IMR-90 (cell line): Measurements from ENCODE around the gene TBCD. TPM values are rescaled to one million over a fixed set of nuclear protein-coding genes. Genes with fewer than 3 reads are reported as not detected.
A peak's percentile ranks its signal among the peaks of the same experiment; 100 is the strongest.

ENCODE experiments used
- ATAC-seq: fragments of 200-7000 bp; cut with Tn5 transposase; 2 replicates; pipeline ENCODE4 v1.9.1; 2020; ENCODE audit warnings: low read depth, mild to moderate bottlenecking, moderate library complexity
- BruUV-seq: library from RNA; stranded (reverse); fragments of 400-500 nt; replicated peaks from 2 replicates; lab custom pipeline; 2021; lab: Mats Ljungman, UMichigan
- CTCF ChIA-PET: fragments of 300-600 bp; formaldehyde crosslinking; extraction: SDS; loops from one replicate; lab custom pipeline; 2021; ENCODE audit warnings: antibody characterized with exemption; lab: Yijun Ruan, JAX
- POLR2A ChIA-PET: fragments of 300-600 bp; sonication (Branson Sonifier 250); formaldehyde crosslinking; loops from one replicate; lab custom pipeline; 2022; ENCODE audit warnings: antibody characterized with exemption; ENCODE audit not compliant: unreplicated experiment; lab: Charles Lee
- DNase-seq: peaks from one replicate; pipeline ENCODE4 v3.0.0; 2013
- H2AFZ ChIP-seq: replicated peaks from 2 replicates; pipeline ENCODE3; 2013; ENCODE audit warnings: low read length, mild to moderate bottlenecking; ENCODE audit not compliant: poor library complexity
- H2AK5ac ChIP-seq: 2 replicates; pipeline ENCODE4 v1.6.1; 2013; ENCODE audit warnings: low read depth, low read length, inconsistent platforms
- H2AK9ac ChIP-seq: replicated peaks from 2 replicates; pipeline ENCODE3; 2013; ENCODE audit warnings: mild to moderate bottlenecking, low read depth, low read length, moderate library complexity; ENCODE audit not compliant: poor library complexity
- H2BK120ac ChIP-seq: 2 replicates; pipeline ENCODE4 v1.6.1; 2013; ENCODE audit warnings: low read depth, low read length, inconsistent platforms
- H2BK15ac ChIP-seq: 3 replicates; pipeline ENCODE4 v1.6.1; 2013; ENCODE audit warnings: low read depth, low read length, inconsistent platforms
- H2BK20ac ChIP-seq: 2 replicates; pipeline ENCODE4 v1.6.1; 2013; ENCODE audit warnings: low read depth, mild to moderate bottlenecking, inconsistent platforms, low read length, moderate library complexity
- H2BK5ac ChIP-seq: 2 replicates; pipeline ENCODE4 v1.6.1; 2013; ENCODE audit warnings: mild to moderate bottlenecking, low read depth, low read length, inconsistent platforms; ENCODE audit not compliant: poor library complexity, severe bottlenecking
- H3K14ac ChIP-seq: replicated peaks from 2 replicates; pipeline ENCODE4 v1.6.1; 2013; ENCODE audit warnings: low read depth, low read length, inconsistent platforms
- H3K18ac ChIP-seq: 2 replicates; pipeline ENCODE4 v1.6.1; 2013; ENCODE audit warnings: low read depth, low read length, control low read depth
- H3K23ac ChIP-seq: 2 replicates; pipeline ENCODE4 v1.6.1; 2013; ENCODE audit warnings: low read depth, low read length, inconsistent platforms
- H3K27ac ChIP-seq: 2 replicates; pipeline ENCODE4 v1.5.1; 2013; ENCODE audit warnings: mild to moderate bottlenecking, control low read depth, low read length; ENCODE audit not compliant: insufficient read depth
- H3K27me3 ChIP-seq: 2 replicates; pipeline ENCODE4 v1.6.1; 2013; ENCODE audit warnings: low read length; ENCODE audit not compliant: control insufficient read depth, insufficient read depth
- H3K36me3 ChIP-seq: 2 replicates; pipeline ENCODE4 v1.6.1; 2013; ENCODE audit warnings: low read length, mixed read lengths; ENCODE audit not compliant: control insufficient read depth, insufficient read depth
- H3K4ac ChIP-seq: 2 replicates; pipeline ENCODE4 v1.6.1; 2013; ENCODE audit warnings: low read depth, low read length, inconsistent platforms
- H3K4me1 ChIP-seq: 2 replicates; pipeline ENCODE4 v1.6.1; 2013; ENCODE audit warnings: low read length, mixed read lengths; ENCODE audit not compliant: control insufficient read depth, insufficient read depth
- H3K4me2 ChIP-seq: 2 replicates; pipeline ENCODE4 v1.6.1; 2013; ENCODE audit warnings: low read depth, mild to moderate bottlenecking, control low read depth, low read length, moderate library complexity
- H3K4me3 ChIP-seq: 2 replicates; pipeline ENCODE4 v1.5.1; 2013; ENCODE audit warnings: low read depth, mild to moderate bottlenecking, control low read depth, low read length, moderate library complexity; ENCODE audit not compliant: insufficient read depth
- H3K56ac ChIP-seq: 2 replicates; pipeline ENCODE4 v1.6.1; 2013; ENCODE audit warnings: low read length, inconsistent platforms; ENCODE audit not compliant: insufficient read depth; ENCODE audit errors: extremely low read depth
- H3K79me1 ChIP-seq, 2 experiments: 2 replicates each; pipeline ENCODE4 v1.6.1; 2013; ENCODE audit warnings: low read length in 2 of 2, inconsistent platforms in 1 of 2, low read depth in 1 of 2
- H3K9ac ChIP-seq: 2 replicates; pipeline ENCODE4 v1.6.1; 2013; ENCODE audit warnings: low read depth, low read length, control low read depth
- H3K9me1 ChIP-seq: 2 replicates; pipeline ENCODE4 v1.6.1; 2013; ENCODE audit warnings: low read length, inconsistent platforms; ENCODE audit not compliant: insufficient read depth
- H3K9me3 ChIP-seq: 2 replicates; pipeline ENCODE4 v1.6.1; 2013; ENCODE audit warnings: low read length; ENCODE audit not compliant: control insufficient read depth, insufficient read depth
- H4K20me1 ChIP-seq: 2 replicates; pipeline ENCODE4 v1.6.1; 2013; ENCODE audit warnings: low read length, inconsistent platforms; ENCODE audit not compliant: insufficient read depth
- H4K5ac ChIP-seq: 2 replicates; pipeline ENCODE4 v1.6.1; 2013; ENCODE audit warnings: mild to moderate bottlenecking, low read depth, low read length, control low read depth
- H4K8ac ChIP-seq, 2 experiments: 2 replicates each; pipeline ENCODE4 v1.6.1; 2013; ENCODE audit warnings: low read depth in 2 of 2, low read length in 2 of 2, control low read depth in 1 of 2, inconsistent platforms in 1 of 2
- H4K91ac ChIP-seq: 2 replicates; pipeline ENCODE4 v1.6.1; 2013; ENCODE audit warnings: low read depth, low read length, inconsistent platforms; ENCODE audit not compliant: insufficient read depth
- CEBPB ChIP-seq: IDR thresholded peaks from 2 replicates; pipeline ENCODE4 v1.6.1; 2012; ENCODE audit warnings: low read depth, low read length, improper control_type of control experiment
- SMC3 ChIP-seq: fragments of 150-350 bp; IDR thresholded peaks from 2 replicates; pipeline ENCODE4 v1.6.1; 2016; ENCODE audit warnings: low read depth, mild to moderate bottlenecking, antibody characterized with exemption, low read length, moderate library complexity
- WGBS, 2 experiments: methylation state at CpG; one replicate each; pipeline versions ENCODE4 v1.1.5 to v1.1.7; 2013; ENCODE audit warnings: missing lambda C conversion rate in 2 of 2; ENCODE audit not compliant: insufficient read length in 1 of 2; ENCODE audit errors: extremely low coverage in 2 of 2; 5-methylcytosine and 5-hydroxymethylcytosine counted together
- dilution Hi-C: fragments of 300-500 bp; cut with HindIII; formaldehyde crosslinking; loops from one replicate; pipeline ENCODE4 v1.14.3; 2018; ENCODE audit warnings: low sequenced_read_pairs; ENCODE audit not compliant: unreplicated experiment
- in situ Hi-C: fragments of 300-500 bp; cut with MboI; formaldehyde crosslinking; loops from 3 replicates; pipeline ENCODE4 v1.14.3; 2019; ENCODE audit warnings: low sequenced_read_pairs, inconsistent platforms, mixed read lengths
- intact Hi-C: fragments of 100-400 bp; cut with micrococcal nuclease; formaldehyde crosslinking; loops from 2 replicates; pipeline ENCODE4 v1.10.0; 2022
- polyA plus RNA-seq, 3 experiments: library from polyadenylated mRNA; depleted of rRNA; stranded (reverse); fragments of >200 nt; gene quantifications; 2 replicates each; pipeline ENCODE4 v1.2.3, GENCODE V29; 2012; ENCODE audit warnings: low replicate concordance in 1 of 3
- total RNA-seq: library from RNA; depleted of rRNA; stranded (reverse); fragments of >200 nt; gene quantifications from 2 replicates; pipeline ENCODE4 v1.2.3, GENCODE V29; 2012
- TF ChIP-seq, protein P1 (sequence below): fragments of 150-350 bp; IDR thresholded peaks from 2 replicates; pipeline ENCODE4 v1.6.1; 2016; ENCODE audit warnings: low read depth, mild to moderate bottlenecking, low read length, moderate library complexity, borderline replicate concordance

The TBCD gene
- total and polyA plus RNA-seq, 2 of the 4 experiments (the other 2 are of a cell fraction) = 21.9 to 54.5 TPM

- no peaks in the 10 kb centered on the region for H3K27me3 ChIP-seq
- H4K8ac ChIP-seq = no peak overlapping the region
- H2BK5ac ChIP-seq = no peak overlapping the region
- H3K14ac ChIP-seq = no peak overlapping the region
- 82% methylated on average over 7 of the region's 18 CpGs; no CpG with 5 or more reads in 1 of the 2 experiments for WGBS, 2 experiments
- H3K27ac ChIP-seq = no peak overlapping the region
- no peak overlapping the region for H2BK15ac ChIP-seq
- no TSS peak for BruUV-seq
- no peak overlapping the region for H3K4ac ChIP-seq
- H3K18ac ChIP-seq = no peak overlapping the region
- no peak for ATAC-seq
- no peak overlapping the region for H2BK20ac ChIP-seq
- no peak overlapping the region for H3K56ac ChIP-seq
- intact Hi-C loops (no loop called here), dilution Hi-C loops (no loop called here), in situ Hi-C loops (no loop called here)
- no peak for TF ChIP-seq SMC3
- TF ChIP-seq CEBPB = no peak
- TF ChIP-seq, protein P1, sequence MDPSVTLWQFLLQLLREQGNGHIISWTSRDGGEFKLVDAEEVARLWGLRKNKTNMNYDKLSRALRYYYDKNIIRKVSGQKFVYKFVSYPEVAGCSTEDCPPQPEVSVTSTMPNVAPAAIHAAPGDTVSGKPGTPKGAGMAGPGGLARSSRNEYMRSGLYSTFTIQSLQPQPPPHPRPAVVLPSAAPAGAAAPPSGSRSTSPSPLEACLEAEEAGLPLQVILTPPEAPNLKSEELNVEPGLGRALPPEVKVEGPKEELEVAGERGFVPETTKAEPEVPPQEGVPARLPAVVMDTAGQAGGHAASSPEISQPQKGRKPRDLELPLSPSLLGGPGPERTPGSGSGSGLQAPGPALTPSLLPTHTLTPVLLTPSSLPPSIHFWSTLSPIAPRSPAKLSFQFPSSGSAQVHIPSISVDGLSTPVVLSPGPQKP = no peak
- no peak overlapping the region for H2BK120ac ChIP-seq
- H4K20me1 ChIP-seq = no peaks in the 10 kb centered on the region
- no peak overlapping the region for H4K91ac ChIP-seq
- H3K23ac ChIP-seq = no peak overlapping the region
- no peak overlapping the region for H4K5ac ChIP-seq
- H3K4me2 ChIP-seq = no peak overlapping the region
- peaks cover 47% of the 10 kb centered on the region for H3K36me3 ChIP-seq
- H3K9me1 ChIP-seq = no peaks in the 10 kb centered on the region
- H3K9ac ChIP-seq = no peak overlapping the region
- CTCF ChIA-PET = no interaction called here
- peak overlapping the region; percentile 53 for H2AK9ac ChIP-seq
- no peaks in the 10 kb centered on the region for H3K4me1 ChIP-seq
- no peak overlapping the region for H2AFZ ChIP-seq
- no peaks in the 10 kb centered on the region for H3K79me1 ChIP-seq
- DNase-seq = no peak
- no peak overlapping the region for H2AK5ac ChIP-seq
- no peak overlapping the region for H3K4me3 ChIP-seq
- POLR2A ChIA-PET = no interaction called here
- H3K9me3 ChIP-seq = peaks cover 31% of the 10 kb centered on the region
These were observed 190.6 kb downstream of the TBCD start for GRCh38 chr17:82942166-82943130.
